Psoas muscle (tissue), 8 donors: ENCODE measurements around the gene MTA3. TPM values are rescaled to one million over a fixed set of nuclear protein-coding genes. Genes with fewer than 3 reads are reported as not detected.
A peak's percentile ranks its signal among the peaks of the same experiment; 100 is the strongest.

Experiments used
- ATAC-seq, 4 donors: fragments of 200-7000 bp; cut with Tn5 transposase; one replicate each; pipeline ENCODE4 v1.9.1; 2020; ENCODE audit warnings: moderate library complexity in 3 of 4, mild to moderate bottlenecking in 2 of 4
- DNase-seq, 2 donors: peaks; one replicate each; pipeline ENCODE4 v3.0.0-alpha.2; 2020
- H3K27ac ChIP-seq: fragments of 200-600 bp; one replicate; pipeline ENCODE4 v1.8.0; 2022
- H3K27me3 ChIP-seq, 3 donors: fragments of 200-600 bp in 1 of 3; one replicate each; pipeline versions ENCODE4 v1.6.1 to v1.8.0; 2013 to 2022; ENCODE audit warnings: low read length in 2 of 3, mild to moderate bottlenecking in 2 of 3, moderate library complexity in 1 of 3; ENCODE audit not compliant: insufficient read depth in 3 of 3
- H3K36me3 ChIP-seq, 2 donors: fragments of 200-600 bp in 1 of 2; one replicate each; pipeline versions ENCODE4 v1.6.1 to v1.8.0; 2013 to 2022; ENCODE audit warnings: low read depth in 1 of 2, mild to moderate bottlenecking in 1 of 2, moderate library complexity in 1 of 2; ENCODE audit not compliant: insufficient read depth in 1 of 2
- H3K4me1 ChIP-seq: fragments of 200-600 bp; one replicate; pipeline ENCODE4 v1.8.0; 2022
- H3K4me3 ChIP-seq: fragments of 200-600 bp; one replicate; pipeline ENCODE4 v1.8.0; 2022; ENCODE audit warnings: mild to moderate bottlenecking
- H3K9me3 ChIP-seq: fragments of 200-600 bp; one replicate; pipeline ENCODE4 v1.8.0; 2022
- WGBS, 3 donors: extraction: QIAGEN DNeasy Blood & Tissue Kit; methylation state at CpG; one replicate each; pipeline versions ENCODE4 v1.1.6 to v1.1.7; 2013; 5-methylcytosine and 5-hydroxymethylcytosine counted together
- intact Hi-C, 2 donors: fragments of 100-400 bp; cut with DNase I; formaldehyde crosslinking; loops; one replicate each; pipeline versions ENCODE4 v1.11.0 to v1.14.2; 2022
- polyA plus RNA-seq, 3 donors: library from polyadenylated mRNA; stranded (reverse); fragments of 200-250 nt; gene quantifications; one replicate each; pipeline ENCODE4 v1.2.3, GENCODE V29; 2013
- total RNA-seq, 4 donors: library from RNA; stranded (reverse); fragmentation: NEBNext Ultra II Directional in 2 of 4; extraction: Animal tissue kit (Norgen Biotek cat#: 25700) in 2 of 4; gene quantifications; one replicate each; pipeline versions ENCODE4 v1.2.1 to v1.2.4, GENCODE V29; 2021 to 2023
- TF ChIP-seq, protein P1 (sequence below): fragments of 200-600 bp; IDR thresholded peaks from one replicate; pipeline ENCODE4 v1.8.0; 2022; ENCODE audit warnings: antibody characterized with exemption
- donor health status: healthy with polysubstance abuse.
- donor health status: DM: no; HTN: no; CAD: no; lungs with moderate emphysema.
- donor health status: Bipolar disorder and iron deficiency.
- donor health status: healthy.
- donor health status: DM: yes; HTN: yes; CAD: no.
- donor health status: DM: no; HTN: no; CAD: no.
- donor health status: DM: no; HTN: no; CAD: no.
- donor health status: DM: yes; HTN: yes; CAD: no.

The MTA3 gene
- total and polyA plus RNA-seq, 7 donors: 5.3 to 19.8 (median 10.7) TPM

DNA sequence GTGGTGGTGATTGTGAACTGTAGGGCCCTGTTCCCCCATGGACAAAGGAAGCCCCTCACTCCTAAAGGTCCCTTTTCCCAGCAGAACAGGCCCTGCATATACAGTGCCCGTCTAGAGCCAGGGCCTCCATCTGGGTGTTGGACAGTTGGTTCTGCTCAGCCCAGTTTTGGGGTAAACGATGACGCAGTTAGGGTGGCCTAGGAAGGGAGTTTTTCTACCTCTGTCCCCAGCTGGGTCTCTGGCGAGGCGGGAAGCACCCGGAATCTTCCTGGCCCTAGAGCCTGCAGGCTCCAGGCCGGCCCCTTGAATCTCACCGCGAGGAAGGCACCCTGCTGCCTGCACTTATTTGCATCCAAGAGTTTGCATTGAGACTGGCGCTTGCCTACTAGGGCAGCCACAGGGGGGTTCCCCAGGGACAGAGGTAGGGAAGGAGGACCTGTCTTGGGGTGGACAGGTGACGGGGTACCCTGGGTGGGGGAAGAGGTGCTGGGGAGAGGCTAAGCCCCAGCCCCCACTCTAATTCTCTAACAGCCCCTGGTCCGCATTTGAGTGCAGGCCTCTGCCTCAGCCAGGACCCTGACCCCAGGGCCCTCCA, 529 bp upstream of the MTA3 start:
- intact Hi-C loops: no loop called here
- DNase-seq (peak; percentile 17 to 57), ATAC-seq (peak; percentile 36 to 57 (median 43))
- H3K9me3 ChIP-seq: no peaks in the 10 kb centered on the region
- H3K27me3 ChIP-seq: no peaks in the 10 kb centered on the region
- H3K27ac ChIP-seq: peak overlapping the region; percentile 89
- H3K36me3 ChIP-seq: peaks cover 0 to 18% of the 10 kb centered on the region in 2 donors
- 37 to 56% (median 46%) methylated on average over 10 to 12 of the region's 12 CpGs for WGBS, 3 donors
- TF ChIP-seq, protein P1, sequence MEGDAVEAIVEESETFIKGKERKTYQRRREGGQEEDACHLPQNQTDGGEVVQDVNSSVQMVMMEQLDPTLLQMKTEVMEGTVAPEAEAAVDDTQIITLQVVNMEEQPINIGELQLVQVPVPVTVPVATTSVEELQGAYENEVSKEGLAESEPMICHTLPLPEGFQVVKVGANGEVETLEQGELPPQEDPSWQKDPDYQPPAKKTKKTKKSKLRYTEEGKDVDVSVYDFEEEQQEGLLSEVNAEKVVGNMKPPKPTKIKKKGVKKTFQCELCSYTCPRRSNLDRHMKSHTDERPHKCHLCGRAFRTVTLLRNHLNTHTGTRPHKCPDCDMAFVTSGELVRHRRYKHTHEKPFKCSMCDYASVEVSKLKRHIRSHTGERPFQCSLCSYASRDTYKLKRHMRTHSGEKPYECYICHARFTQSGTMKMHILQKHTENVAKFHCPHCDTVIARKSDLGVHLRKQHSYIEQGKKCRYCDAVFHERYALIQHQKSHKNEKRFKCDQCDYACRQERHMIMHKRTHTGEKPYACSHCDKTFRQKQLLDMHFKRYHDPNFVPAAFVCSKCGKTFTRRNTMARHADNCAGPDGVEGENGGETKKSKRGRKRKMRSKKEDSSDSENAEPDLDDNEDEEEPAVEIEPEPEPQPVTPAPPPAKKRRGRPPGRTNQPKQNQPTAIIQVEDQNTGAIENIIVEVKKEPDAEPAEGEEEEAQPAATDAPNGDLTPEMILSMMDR: no peak
- H3K4me1 ChIP-seq: peaks cover 16% of the 10 kb centered on the region
- H3K4me3 ChIP-seq: peak overlapping the region; percentile 93

DNA sequence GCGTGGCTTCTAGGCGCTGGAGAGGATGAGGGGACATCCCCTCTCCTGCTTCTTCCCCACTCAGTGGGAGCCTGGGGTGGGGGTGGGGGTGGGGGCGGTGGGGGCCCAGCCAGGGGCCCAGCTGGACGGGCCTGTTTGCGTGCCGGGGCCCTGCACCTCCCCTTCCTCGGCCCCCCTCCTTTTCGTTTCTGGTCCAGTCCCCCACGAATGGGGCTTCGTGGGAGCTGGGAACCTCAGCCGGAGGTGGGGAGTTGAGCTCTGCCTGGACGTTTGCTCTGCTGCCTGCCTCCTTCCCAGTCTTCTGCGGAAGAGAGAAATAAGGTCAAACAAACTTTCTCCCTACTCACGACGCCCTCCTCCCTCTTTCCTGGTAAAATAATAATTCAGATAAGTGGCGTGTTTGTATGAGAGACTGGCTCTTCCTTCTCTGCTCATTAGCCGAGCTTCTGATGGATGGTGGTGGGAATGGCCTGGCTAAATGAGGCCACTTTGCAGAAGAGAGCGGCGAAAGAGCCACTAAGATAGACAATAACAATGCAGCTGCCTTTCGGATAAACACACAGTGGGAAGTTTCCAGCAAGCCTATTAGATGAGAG, 782 bp downstream of the MTA3 start:
- 4 to 13% (median 5%) methylated on average over 18 to 20 of the region's 20 CpGs for WGBS, 3 donors

DNA sequence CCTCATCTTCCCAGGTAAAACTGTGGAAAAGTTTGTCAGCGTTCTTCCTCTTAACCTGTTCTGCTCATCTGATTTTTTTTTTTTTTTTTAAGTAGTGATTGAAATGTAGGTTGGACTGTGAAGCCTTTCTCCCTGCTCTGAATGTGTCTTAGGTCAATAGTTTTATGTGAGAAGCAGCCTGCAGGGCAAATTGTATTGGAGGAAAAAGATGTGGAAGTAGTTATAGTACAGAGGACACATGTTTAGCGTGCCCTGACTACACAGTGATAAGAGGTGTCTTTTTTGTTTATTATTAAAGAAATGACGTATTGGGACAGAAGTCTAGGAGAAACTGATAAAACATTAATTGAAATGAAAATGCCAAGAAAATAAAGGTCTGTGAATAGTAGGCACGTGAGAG, 1.5 kb downstream of the MTA3 start:
- Histone ChIP-seq H3K4me3 (peak overlapping the region; percentile 93), H3K9me3 (no peaks in the 10 kb centered on the region), H3K27ac (no peak overlapping the region), H3K36me3 (peaks cover 0 to 36% of the 10 kb centered on the region in 2 donors), H3K27me3 (no peaks in the 10 kb centered on the region), H3K4me1 (peaks cover 21% of the 10 kb centered on the region)
- WGBS, 3 donors: 66 to 68% (median 68%) methylated on average over 4 of the region's 4 CpGs
- ATAC-seq: no peak
- DNase-seq: no peak
- intact Hi-C loops: no loop called here
- TF ChIP-seq, protein P1: no peak

More for the DNA sequence above, 782 bp downstream of the MTA3 start:
- peak; percentile 12 to 43 (median 26) for ATAC-seq
- Histone ChIP-seq H3K27me3 (no peaks in the 10 kb centered on the region), H3K36me3 (peaks cover 0 to 29% of the 10 kb centered on the region in 2 donors), H3K9me3 (no peaks in the 10 kb centered on the region), H3K4me3 (peak overlapping the region; percentile 93), H3K27ac (peak overlapping the region; percentile 89), H3K4me1 (peaks cover 16% of the 10 kb centered on the region)
- DNase-seq: peak in 1 of 2 donors; percentile 55
- TF ChIP-seq, protein P1: no peak
- intact Hi-C loops: no loop called here

DNA sequence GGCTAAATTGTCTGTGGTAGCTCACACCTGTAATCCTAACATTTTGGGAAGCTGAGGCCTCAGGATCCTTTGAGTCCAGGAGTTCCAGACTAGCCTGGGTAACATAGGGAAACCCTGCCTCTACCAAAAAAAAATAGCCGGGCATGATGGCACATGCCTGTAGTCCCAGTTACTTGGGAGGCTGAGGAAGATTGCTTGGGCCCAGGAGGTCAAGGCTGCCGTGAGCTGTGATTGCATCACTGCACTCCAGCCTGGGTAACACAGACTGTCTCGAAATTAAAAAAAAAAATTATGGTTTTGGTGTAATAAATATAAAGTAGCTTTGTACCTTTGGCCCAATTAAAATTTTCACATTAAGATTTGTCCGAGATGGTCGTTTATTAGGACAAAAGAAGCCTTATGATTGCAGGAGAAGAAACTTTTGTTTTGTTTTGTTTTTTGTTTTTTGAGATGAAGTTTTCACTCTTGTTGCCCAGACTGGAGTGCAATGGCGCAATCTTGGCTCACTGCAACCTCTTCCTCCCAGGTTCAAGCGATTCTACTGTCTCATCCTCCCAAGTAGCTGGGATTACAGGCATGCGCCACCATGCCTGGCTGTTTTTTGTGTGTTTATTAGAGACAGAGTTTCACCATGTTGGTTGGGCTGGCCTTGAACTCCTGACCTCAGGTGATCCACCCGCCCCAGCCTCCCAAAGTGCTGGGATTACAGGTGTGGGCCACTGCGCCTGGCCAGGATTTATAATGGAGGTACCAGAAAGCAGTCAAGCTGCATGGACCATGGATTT, 4.1 kb downstream of the MTA3 start:
- H3K9me3 ChIP-seq: no peaks in the 10 kb centered on the region
- no peaks in the 10 kb centered on the region for H3K27me3 ChIP-seq
- H3K4me1 ChIP-seq: peaks cover 18% of the 10 kb centered on the region
- WGBS, 3 donors: 95% methylated on average over 10 of the region's 10 CpGs
- H3K4me3 ChIP-seq: no peak overlapping the region
- intact Hi-C loops: no loop called here
- TF ChIP-seq, protein P1: no peak
- peaks cover 0 to 51% of the 10 kb centered on the region in 2 donors for H3K36me3 ChIP-seq
- ATAC-seq (no peak), DNase-seq (no peak)
- no peak overlapping the region for H3K27ac ChIP-seq
